ENCODE data around the gene PADI1.

DNA sequence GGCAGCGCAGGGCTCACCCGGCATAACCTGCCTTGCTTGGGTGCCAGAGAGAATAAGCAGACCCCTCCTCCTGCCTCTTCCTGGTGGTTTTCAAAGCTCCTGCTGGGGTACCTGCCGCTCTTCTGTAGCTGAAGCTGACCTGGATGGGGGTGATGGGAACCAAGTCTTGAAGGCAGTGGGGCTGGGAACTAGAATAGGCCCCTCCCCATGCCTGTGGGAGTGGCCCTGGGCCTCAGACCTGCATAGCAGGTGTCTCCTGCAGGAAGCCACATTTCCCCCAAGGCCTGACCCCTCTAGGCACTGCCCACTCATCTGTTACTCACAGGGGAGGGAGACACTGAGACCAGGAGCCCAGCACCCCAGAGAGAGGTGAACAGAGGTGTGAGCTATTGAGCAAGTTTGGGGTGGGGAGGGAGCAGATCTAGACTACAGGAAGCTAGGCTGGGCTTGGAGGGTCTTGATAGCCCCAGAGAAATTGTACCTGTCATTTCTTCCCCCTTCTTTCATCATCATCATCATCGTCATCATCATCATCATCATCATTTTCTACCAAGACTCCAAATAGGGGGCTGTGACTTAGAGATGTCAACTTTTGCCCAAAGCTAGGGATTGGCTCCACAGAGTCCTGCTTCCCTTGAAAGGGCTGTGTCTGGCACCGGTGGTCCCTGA lies 10.1 kb downstream of the PADI1 start:
- TF ChIP-seq, protein P1, sequence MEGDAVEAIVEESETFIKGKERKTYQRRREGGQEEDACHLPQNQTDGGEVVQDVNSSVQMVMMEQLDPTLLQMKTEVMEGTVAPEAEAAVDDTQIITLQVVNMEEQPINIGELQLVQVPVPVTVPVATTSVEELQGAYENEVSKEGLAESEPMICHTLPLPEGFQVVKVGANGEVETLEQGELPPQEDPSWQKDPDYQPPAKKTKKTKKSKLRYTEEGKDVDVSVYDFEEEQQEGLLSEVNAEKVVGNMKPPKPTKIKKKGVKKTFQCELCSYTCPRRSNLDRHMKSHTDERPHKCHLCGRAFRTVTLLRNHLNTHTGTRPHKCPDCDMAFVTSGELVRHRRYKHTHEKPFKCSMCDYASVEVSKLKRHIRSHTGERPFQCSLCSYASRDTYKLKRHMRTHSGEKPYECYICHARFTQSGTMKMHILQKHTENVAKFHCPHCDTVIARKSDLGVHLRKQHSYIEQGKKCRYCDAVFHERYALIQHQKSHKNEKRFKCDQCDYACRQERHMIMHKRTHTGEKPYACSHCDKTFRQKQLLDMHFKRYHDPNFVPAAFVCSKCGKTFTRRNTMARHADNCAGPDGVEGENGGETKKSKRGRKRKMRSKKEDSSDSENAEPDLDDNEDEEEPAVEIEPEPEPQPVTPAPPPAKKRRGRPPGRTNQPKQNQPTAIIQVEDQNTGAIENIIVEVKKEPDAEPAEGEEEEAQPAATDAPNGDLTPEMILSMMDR (IDR thresholded peaks at IDR 0.05) = no peak
- TF ChIP-seq POLR2A (IDR thresholded peaks at IDR 0.05) = no peak
